Measurements from ENCODE around the gene PLCH1.

The PLCH1 gene

DNA sequence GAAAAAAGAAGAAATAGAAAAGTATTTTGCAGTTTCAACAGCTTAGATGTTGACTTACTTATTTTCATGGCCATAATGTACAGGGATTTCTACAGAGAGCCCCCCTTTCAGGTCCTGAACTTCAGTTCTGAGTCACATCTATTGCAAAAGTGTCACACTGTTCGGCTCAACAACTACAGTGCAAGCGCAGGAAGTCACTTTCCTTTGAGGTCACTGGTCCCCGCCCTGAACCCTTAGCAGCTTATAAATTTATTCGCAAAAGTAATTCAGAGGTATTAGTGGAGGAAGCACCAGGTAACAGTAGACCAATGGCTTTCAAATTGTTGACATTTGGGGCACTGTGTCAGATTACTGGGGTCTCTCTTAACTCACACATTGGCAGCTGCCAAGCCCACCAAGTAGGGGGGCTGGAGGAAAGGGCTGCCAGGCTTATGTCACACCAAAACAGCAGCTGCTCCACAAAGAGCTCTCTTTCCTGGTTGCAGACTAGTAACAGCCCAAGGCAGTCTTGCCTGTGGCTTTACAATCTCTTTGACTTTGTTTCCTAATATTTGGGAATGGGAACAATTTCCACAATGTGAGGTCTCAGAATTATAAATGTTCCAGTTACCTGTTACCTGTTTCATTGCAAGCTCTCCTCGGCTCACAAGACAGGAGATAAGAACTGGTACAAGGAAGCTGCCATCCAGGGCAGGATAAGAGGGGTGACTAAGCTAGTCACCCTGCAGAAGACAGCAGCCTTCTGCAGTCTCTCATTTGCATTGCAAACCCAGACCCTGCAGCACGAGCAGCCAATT, 321.1 kb downstream of the PLCH1 start:
- DNase-seq (ENCODE audit: low read depth), result peak; percentile 7
- TF ChIP-seq, protein P1, sequence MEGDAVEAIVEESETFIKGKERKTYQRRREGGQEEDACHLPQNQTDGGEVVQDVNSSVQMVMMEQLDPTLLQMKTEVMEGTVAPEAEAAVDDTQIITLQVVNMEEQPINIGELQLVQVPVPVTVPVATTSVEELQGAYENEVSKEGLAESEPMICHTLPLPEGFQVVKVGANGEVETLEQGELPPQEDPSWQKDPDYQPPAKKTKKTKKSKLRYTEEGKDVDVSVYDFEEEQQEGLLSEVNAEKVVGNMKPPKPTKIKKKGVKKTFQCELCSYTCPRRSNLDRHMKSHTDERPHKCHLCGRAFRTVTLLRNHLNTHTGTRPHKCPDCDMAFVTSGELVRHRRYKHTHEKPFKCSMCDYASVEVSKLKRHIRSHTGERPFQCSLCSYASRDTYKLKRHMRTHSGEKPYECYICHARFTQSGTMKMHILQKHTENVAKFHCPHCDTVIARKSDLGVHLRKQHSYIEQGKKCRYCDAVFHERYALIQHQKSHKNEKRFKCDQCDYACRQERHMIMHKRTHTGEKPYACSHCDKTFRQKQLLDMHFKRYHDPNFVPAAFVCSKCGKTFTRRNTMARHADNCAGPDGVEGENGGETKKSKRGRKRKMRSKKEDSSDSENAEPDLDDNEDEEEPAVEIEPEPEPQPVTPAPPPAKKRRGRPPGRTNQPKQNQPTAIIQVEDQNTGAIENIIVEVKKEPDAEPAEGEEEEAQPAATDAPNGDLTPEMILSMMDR (IDR thresholded peaks at IDR 0.05; ENCODE audit: insufficient read depth, low read depth, low read length, missing control alignments), result no peak
- H3K4me3 ChIP-seq (ENCODE audit: low read length), result no peak overlapping the region

DNA sequence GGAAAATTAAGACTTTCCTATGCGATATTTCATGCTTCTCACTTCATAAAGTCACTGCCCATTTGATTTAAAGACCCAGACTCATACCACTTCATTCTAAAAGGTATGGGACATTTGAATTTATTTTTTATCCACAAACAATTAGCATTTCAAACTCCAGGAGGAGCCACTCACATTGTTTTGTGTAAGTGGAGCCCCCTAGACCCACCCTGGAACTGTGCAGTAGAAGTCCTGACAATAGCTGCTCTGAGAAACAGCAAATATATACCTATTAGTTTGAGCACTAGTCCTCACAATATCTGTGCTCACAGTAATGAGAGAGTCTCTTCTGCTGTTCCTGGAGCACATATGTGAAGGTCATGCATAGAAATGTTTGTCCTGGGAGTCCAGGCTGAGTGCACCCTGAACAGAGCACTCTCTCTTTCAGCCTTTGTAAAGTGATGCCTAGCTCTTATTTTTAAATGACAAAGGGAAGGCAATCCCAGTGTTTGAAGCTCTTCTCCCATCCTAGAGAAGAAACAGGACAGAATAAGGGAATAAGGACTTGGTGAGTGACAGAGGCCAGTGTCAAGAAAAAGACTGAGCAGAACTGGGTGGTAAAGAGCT, 323.9 kb downstream of the PLCH1 start:
- TF ChIP-seq, protein P1 (IDR thresholded peaks at IDR 0.05; ENCODE audit: insufficient read depth, low read depth, low read length, missing control alignments), result no peak
- no peak for DNase-seq (ENCODE audit: low read depth)
- H3K4me3 ChIP-seq (ENCODE audit: low read length), result no peak overlapping the region

DNA sequence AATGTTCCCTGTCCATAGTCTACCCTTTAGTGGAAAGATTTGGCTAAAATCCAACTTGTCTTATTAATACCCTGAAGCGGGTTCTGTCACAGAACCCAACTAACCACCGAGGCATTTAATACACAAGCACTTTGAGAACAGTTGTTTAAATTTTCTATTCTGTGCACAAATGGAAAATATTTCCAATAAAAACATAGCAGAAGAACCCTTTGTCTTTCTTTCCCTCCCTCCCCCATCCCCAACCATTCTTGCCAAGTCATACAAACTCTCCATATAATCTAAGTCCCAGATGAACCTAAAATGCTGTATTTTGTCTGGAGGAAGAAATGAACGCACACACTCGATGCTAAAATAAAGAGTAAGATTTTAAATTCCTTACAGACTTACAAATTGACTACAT, 324.5 kb downstream of the PLCH1 start:
- TF ChIP-seq, protein P1 (IDR thresholded peaks at IDR 0.05; ENCODE audit: insufficient read depth, low read depth, low read length, missing control alignments), result no peak
- no peak for DNase-seq (ENCODE audit: low read depth)
- H3K4me3 ChIP-seq (ENCODE audit: low read length), result no peak overlapping the region

DNA sequence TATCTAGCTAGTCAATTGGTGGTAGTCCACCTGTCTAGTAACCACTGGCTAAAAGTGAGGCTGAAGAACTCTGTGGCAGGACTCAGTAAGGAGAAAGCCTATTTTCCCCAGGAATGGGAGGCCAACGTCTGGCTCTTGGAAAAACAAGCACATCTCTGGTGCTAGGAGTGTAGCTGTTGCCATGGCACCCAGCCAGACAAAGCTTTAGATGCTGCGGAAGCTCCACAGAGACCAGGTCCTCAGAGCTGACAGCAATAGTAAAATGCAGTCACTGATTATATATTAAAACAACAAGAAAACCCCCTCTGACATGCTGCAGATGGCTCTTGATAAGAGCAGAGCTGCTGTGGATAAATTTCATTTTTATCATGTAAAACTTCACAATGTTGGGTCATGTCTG, 326.5 kb downstream of the PLCH1 start:
- TF ChIP-seq, protein P1 (IDR thresholded peaks at IDR 0.05; ENCODE audit: insufficient read depth, low read depth, low read length, missing control alignments), result no peak
- H3K4me3 ChIP-seq (ENCODE audit: low read length), result no peak overlapping the region
- DNase-seq (ENCODE audit: low read depth), result no peak

DNA sequence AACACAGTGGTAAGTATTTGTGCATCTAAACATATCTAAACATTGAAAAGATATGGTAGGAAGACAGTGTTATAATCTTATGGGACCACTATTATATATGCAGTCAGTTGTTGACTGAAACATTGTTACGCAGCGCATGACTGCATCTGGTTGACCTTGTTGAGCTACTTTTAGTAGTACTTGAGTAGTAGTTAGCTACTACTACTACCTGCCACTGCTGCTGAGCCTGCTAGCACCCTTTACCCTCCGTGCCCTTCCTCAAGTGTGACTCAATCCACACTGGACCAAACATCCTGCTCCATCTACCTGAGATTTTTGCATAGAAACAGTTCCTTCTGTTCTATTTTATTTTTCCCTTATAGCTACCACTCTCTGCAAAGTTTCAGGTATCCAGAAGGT, 327.8 kb downstream of the PLCH1 start:
- TF ChIP-seq, protein P1 (IDR thresholded peaks at IDR 0.05; ENCODE audit: insufficient read depth, low read depth, low read length, missing control alignments), result no peak
- DNase-seq (ENCODE audit: low read depth), result no peak

DNA sequence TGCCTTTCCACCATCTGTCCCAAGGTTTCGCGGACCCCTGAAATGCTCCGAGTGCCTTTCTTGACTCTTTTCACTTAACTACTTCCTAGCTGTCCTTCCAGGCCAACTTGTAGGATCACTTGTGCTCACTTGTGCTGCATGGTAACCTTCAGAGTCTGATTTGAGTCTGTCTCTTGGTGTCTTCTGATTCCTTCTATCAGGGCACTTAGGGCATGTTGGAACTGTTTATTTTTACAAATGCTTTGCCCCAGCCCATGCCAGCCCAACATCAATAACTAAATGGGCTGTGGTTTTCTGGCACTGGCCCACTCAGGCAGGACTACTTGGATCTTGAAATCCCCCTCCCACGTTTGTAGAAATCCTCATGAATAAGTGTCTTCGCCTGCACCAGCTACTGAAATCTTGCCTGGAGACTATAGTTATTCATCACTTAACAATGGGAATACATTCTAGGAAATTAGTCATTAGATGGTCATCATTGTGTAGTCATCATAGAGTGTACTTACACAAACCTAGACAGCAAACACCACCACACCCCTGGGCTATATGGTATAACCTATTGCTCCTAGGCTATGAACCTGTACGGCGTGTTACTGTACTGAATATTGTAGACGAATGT, 328.3 kb downstream of the PLCH1 start:
- TF ChIP-seq, protein P1 (IDR thresholded peaks at IDR 0.05; ENCODE audit: insufficient read depth, low read depth, low read length, missing control alignments), result no peak
- peak; percentile 90 for DNase-seq (ENCODE audit: low read depth)
- H3K4me3 ChIP-seq (ENCODE audit: low read length), result no peak overlapping the region

More for the DNA sequence above, 327.8 kb downstream of the PLCH1 start:
- H3K4me3 ChIP-seq (ENCODE audit: low read length), result no peak overlapping the region

Data from epithelial cell of esophagus (primary cell).